Retinal pigment epithelial cell (primary cell): ENCODE results near the gene AGBL4.

ENCODE experiments used
- DNase-seq: peaks from one replicate; pipeline ENCODE4 v3.0.0-alpha.2; 2010; ENCODE audit warnings: low read depth
- H3K4me3 ChIP-seq: 2 replicates; pipeline ENCODE4 v1.5.1; 2011; ENCODE audit warnings: mild to moderate bottlenecking, low read length, control low read depth, moderate library complexity
- TF ChIP-seq, protein P1 (sequence below): conservative IDR thresholded peaks from 2 replicates; pipeline ENCODE4 v1.5.1; 2011; ENCODE audit warnings: low read depth, low read length, control low read depth, inconsistent platforms

The AGBL4 gene

DNA sequence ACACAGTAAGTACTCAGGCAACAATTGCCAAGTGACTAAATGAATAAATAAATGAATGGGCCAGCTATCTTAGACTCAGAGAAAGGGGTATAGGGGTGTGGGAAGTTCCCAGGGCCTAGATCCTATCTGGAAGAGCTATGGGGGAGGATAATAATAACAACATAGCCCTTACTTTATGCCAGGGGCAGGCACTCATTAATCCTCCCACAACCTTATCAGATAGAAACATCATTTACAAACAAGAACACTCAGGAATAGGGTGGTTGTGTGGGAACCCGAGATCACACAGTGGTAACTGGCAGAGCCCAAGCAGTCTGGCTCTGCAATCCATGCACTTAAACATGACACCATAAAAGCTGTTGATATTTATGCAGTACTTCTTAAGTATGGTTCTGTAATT, 1423.6 kb downstream of the AGBL4 start:
- TF ChIP-seq, protein P1, sequence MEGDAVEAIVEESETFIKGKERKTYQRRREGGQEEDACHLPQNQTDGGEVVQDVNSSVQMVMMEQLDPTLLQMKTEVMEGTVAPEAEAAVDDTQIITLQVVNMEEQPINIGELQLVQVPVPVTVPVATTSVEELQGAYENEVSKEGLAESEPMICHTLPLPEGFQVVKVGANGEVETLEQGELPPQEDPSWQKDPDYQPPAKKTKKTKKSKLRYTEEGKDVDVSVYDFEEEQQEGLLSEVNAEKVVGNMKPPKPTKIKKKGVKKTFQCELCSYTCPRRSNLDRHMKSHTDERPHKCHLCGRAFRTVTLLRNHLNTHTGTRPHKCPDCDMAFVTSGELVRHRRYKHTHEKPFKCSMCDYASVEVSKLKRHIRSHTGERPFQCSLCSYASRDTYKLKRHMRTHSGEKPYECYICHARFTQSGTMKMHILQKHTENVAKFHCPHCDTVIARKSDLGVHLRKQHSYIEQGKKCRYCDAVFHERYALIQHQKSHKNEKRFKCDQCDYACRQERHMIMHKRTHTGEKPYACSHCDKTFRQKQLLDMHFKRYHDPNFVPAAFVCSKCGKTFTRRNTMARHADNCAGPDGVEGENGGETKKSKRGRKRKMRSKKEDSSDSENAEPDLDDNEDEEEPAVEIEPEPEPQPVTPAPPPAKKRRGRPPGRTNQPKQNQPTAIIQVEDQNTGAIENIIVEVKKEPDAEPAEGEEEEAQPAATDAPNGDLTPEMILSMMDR: no peak
- DNase-seq: no peak
- H3K4me3 ChIP-seq: no peak overlapping the region

DNA sequence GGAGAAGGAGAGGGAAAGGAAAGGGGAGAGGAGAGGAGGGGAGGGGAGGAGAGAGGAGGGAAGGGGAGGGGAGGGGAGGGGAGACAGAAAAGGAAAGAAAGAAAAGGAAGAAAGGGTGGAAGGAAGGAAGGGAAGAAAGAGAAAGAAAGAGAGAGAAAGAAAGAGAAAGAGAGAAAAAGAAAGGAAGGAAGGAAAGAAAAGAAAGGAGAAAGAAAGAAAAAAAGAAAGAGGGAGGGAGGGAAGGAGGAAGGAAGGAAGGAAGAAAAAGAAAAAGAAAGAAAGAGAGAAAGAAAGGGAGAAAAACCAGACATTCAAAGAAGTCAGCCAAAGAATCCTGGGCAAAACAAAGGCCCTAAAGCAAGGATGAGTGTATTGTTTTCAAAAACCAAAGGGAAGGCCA, 1426.1 kb downstream of the AGBL4 start:
- DNase-seq: no peak
- TF ChIP-seq, protein P1: no peak
- no peak overlapping the region for H3K4me3 ChIP-seq

DNA sequence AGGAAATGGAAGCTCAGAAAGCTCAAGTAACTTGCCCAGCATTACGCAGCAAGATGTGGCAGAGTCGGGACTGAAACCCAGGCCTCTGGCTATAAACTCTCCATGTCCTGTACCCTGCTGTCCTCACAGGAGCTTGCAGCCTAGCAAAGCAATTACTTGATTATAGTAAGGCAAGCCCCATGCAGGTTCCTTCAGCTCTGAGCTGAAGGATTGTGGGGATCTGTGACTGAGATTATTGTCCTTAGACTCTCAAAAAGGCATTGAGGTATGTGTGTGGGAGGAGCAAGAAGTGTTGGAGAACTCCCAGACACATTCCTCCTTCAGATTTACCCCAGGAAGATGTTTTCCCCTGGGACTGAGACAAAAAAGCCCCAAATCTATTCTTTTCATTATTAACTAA, 1427.7 kb downstream of the AGBL4 start:
- no peak overlapping the region for H3K4me3 ChIP-seq
- no peak for DNase-seq
- TF ChIP-seq, protein P1: no peak

DNA sequence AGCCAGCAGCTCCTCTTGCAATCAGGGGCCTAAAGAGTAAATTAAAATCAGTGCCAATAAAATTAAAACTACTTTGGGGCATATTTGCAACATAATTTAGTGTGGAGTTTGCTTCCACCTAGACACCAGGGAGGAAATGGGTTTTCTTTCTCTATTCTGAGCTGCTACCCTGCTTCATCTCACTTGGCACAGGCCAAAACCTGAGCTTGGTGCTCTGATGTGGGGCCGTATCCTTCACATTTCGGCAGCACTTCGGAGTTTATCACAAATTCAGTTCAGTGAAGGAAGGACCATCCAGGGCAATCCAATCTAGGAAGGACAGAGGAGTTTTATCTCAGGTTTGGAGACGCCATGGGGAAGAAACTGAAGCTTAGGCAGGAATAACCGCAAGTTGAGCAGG, 1428.1 kb downstream of the AGBL4 start:
- DNase-seq: no peak
- no peak overlapping the region for H3K4me3 ChIP-seq
- TF ChIP-seq, protein P1: no peak

DNA sequence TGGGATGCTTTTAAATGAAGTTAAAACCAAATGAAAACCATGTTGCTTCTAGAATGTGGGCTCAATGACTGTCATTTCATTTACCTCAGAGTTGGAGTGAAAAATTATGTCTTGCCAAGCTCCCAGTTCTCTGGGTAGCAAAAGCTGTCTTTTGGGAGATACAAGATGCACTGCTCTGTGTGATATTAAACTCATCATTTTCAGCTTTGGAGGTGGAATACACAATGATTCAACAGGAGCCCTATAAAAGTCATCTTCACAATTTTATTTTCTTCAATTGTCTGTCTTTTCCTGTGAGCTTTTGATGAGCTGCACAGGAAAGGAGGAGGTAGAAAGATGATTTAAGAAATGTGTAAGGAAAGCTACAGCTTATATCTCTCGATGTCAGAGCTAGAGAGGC, 1431.4 kb downstream of the AGBL4 start:
- no peak for DNase-seq
- TF ChIP-seq, protein P1: no peak
- no peak overlapping the region for H3K4me3 ChIP-seq

DNA sequence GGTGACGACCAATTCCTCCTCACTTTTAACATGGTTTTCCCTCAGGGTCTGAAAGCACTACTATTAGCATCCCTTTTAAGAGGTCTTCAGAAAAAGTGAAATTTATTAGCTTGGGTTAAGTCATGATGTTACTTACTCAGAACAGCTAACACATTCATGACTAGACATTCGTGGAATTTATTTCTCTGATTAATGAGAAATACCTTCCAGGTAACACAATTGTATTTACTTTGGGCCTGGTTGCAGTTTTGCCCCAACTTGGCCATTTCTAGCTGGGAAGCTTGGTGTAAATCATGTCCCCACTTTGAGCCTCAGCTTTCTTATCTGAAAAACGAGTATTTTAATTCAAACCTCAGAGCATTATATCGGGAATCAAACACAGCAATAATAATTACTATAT, 1432.6 kb downstream of the AGBL4 start:
- no peak for DNase-seq
- no peak overlapping the region for H3K4me3 ChIP-seq
- TF ChIP-seq, protein P1: no peak

DNA sequence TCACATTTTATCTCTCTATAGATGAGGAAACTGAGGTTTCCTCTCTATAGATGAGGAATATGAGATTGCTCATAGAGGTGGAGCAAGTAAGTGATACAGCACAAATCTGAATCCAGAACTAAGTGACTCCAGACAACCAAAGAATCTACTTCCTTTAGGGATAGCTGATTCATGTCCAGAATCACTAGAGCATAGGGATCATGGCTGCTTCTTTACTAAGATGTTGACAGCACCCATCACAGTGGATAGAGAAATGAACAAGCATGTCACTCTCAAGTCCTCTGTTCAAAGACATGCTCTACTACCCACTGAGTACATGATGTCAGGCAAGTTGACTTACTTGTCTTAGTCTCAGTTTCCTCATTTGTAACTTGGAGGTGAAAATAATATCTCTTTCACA, 1435.7 kb downstream of the AGBL4 start:
- no peak overlapping the region for H3K4me3 ChIP-seq
- no peak for DNase-seq
- TF ChIP-seq, protein P1: no peak
